ENCODE results near the gene ANKRD52. TPM values are rescaled to one million over a fixed set of nuclear protein-coding genes. Genes with fewer than 3 reads are reported as not detected.

Gene ANKRD52
- polyA plus RNA-seq, 1 donor (not counting 4 experiments of a cell fraction or from before 2014, with no cell fraction given): 14.0 TPM

DNA sequence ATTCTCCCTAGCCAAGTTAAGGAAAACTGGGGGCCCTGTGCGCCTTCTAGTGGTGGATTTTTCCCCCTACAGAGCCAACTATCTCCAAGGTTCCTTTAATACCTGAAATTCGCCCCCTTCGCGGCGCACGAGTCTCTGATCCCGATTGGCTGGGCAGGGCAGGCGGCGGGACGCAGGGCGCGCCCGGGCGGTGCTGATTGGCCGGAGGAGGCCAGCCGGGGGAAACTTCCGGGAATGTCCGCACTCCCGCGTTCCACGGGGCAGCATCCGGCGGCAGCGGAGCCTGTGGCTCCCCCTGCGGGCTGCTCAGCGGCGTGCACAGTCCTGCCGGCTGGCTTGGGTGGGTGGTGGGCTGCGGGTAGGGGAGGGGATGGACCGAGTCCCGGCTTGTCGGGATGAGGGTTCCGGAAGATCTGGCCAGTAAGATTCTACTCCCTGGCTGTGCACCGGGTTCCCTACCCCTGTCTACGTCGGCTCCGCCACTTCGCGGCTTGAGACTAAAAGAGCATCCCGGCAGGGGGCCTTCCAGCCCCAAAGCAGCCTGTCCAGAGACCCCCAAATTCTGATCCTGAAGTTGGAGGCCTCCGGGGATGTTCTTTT lies 34.0 kb downstream of the ANKRD52 start, which contains the start of gene NABP2:
Gene NABP2, plus strand, starts transcription at position 241 of the 600 bp plus-strand sequence. CDS start 515 bp downstream, outside the sequence.
- Histone ChIP-seq H3K9ac (ENCODE audit: control insufficient read depth, extremely low read depth, insufficient read depth, low read length) (peak within 1 kb of the TSS; percentile 80), H4K20me1 (ENCODE audit: control insufficient read depth, extremely low read depth, insufficient read depth, low read length) (no peaks in the 10 kb centered on the region), H2AFZ (ENCODE audit: control insufficient read depth, low read length) (peak within 1 kb of the TSS; percentile 94), H3K4me3 (ENCODE audit: control insufficient read depth in 2 of 3, extremely low read depth in 1 of 3, insufficient read depth in 2 of 3, low read depth in 1 of 3, low read length in 3 of 3) (peak within 1 kb of the TSS; percentile 55 to 94 (median 87)), H3K9me1 (ENCODE audit: control insufficient read depth, extremely low read depth, insufficient read depth, low read length) (no peaks in the 10 kb centered on the region), H3K36me3 (ENCODE audit: control insufficient read depth in 2 of 2, extremely low read depth in 1 of 2, insufficient read depth in 2 of 2, low read length in 2 of 2) (peaks cover 0 to 4% of the 10 kb centered on the region in 2 experiments), H3K4me1 (ENCODE audit: control insufficient read depth, extremely low read depth, insufficient read depth, low read length) (peaks cover 24% of the 10 kb centered on the region), H3K27ac (ENCODE audit: control insufficient read depth, insufficient read depth, low read length) (peak within 1 kb of the TSS; percentile 49), H3K27me3 (ENCODE audit: control insufficient read depth, extremely low read depth, insufficient read depth, low read length) (no peaks in the 10 kb centered on the region), H3K9me3 (ENCODE audit: control insufficient read depth, low read depth, low read length) (no peaks in the 10 kb centered on the region), H3K4me2 (ENCODE audit: control insufficient read depth, extremely low read depth, insufficient read depth, low read depth, low read length) (peak within 1 kb of the TSS; percentile 96), H3K79me2 (ENCODE audit: control insufficient read depth, insufficient read depth, low read length) (peaks cover 24% of the 10 kb centered on the region)
- dilution Hi-C loops (cut with MboI; ENCODE audit: extremely low pct_ligation_motif_present, low sequenced_read_pairs): no loop called here
- no peak for FAIRE-seq
- TF ChIP-seq EZH2 (IDR thresholded peaks at IDR 0.05; ENCODE audit: low read length): no peak
- TF ChIP-seq, protein P1, sequence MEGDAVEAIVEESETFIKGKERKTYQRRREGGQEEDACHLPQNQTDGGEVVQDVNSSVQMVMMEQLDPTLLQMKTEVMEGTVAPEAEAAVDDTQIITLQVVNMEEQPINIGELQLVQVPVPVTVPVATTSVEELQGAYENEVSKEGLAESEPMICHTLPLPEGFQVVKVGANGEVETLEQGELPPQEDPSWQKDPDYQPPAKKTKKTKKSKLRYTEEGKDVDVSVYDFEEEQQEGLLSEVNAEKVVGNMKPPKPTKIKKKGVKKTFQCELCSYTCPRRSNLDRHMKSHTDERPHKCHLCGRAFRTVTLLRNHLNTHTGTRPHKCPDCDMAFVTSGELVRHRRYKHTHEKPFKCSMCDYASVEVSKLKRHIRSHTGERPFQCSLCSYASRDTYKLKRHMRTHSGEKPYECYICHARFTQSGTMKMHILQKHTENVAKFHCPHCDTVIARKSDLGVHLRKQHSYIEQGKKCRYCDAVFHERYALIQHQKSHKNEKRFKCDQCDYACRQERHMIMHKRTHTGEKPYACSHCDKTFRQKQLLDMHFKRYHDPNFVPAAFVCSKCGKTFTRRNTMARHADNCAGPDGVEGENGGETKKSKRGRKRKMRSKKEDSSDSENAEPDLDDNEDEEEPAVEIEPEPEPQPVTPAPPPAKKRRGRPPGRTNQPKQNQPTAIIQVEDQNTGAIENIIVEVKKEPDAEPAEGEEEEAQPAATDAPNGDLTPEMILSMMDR (optimal IDR thresholded peaks at IDR 0.05 in 1 of 3, IDR thresholded peaks at IDR 0.05 in 1 of 3, conservative IDR thresholded peaks at IDR 0.05 in 1 of 3; ENCODE audit: extremely low read depth in 1 of 3, insufficient read depth in 2 of 3, low read length in 3 of 3): peak; percentile 80 to 89 (median 80)
- peak; percentile 80 for DNase-seq (ENCODE audit: low read depth, low spot score)

- FAIRE-seq: no peak
- H3K9ac ChIP-seq (ENCODE audit: control insufficient read depth, extremely low read depth, insufficient read depth, low read length): peak overlapping the region; percentile 60
- H3K4me1 ChIP-seq (ENCODE audit: control insufficient read depth, extremely low read depth, insufficient read depth, low read length): peaks cover 24% of the 10 kb centered on the region
- peak overlapping the region; percentile 44 to 87 (median 55) for H3K4me3 ChIP-seq (ENCODE audit: control insufficient read depth in 2 of 3, extremely low read depth in 1 of 3, insufficient read depth in 2 of 3, low read depth in 1 of 3, low read length in 3 of 3)
- H3K27me3 ChIP-seq (ENCODE audit: control insufficient read depth, extremely low read depth, insufficient read depth, low read length): no peaks in the 10 kb centered on the region
- dilution Hi-C loops (cut with MboI; ENCODE audit: extremely low pct_ligation_motif_present, low sequenced_read_pairs): no loop called here
- peaks cover 0 to 4% of the 10 kb centered on the region in 2 experiments for H3K36me3 ChIP-seq (ENCODE audit: control insufficient read depth in 2 of 2, extremely low read depth in 1 of 2, insufficient read depth in 2 of 2, low read length in 2 of 2)
- peaks cover 26% of the 10 kb centered on the region for H3K79me2 ChIP-seq (ENCODE audit: control insufficient read depth, insufficient read depth, low read length)
- no peaks in the 10 kb centered on the region for H3K9me3 ChIP-seq (ENCODE audit: control insufficient read depth, low read depth, low read length)
- H3K4me2 ChIP-seq (ENCODE audit: control insufficient read depth, extremely low read depth, insufficient read depth, low read depth, low read length): peak overlapping the region; percentile 95
- H3K9me1 ChIP-seq (ENCODE audit: control insufficient read depth, extremely low read depth, insufficient read depth, low read length): no peaks in the 10 kb centered on the region
- peak overlapping the region; percentile 49 for H3K27ac ChIP-seq (ENCODE audit: control insufficient read depth, insufficient read depth, low read length)
- H2AFZ ChIP-seq (ENCODE audit: control insufficient read depth, low read length): peak overlapping the region; percentile 94
- no peaks in the 10 kb centered on the region for H4K20me1 ChIP-seq (ENCODE audit: control insufficient read depth, extremely low read depth, insufficient read depth, low read length)
- DNase-seq (ENCODE audit: low read depth, low spot score): no peak
- no peak for TF ChIP-seq EZH2 (IDR thresholded peaks at IDR 0.05; ENCODE audit: low read length)
- TF ChIP-seq, protein P1 (optimal IDR thresholded peaks at IDR 0.05 in 1 of 3, IDR thresholded peaks at IDR 0.05 in 1 of 3, conservative IDR thresholded peaks at IDR 0.05 in 1 of 3; ENCODE audit: extremely low read depth in 1 of 3, insufficient read depth in 2 of 3, low read length in 3 of 3): no peak
These were observed 34.5 kb downstream of the ANKRD52 start for GRCh38 chr12:56223571-56224101.
